Neural cell (in vitro differentiated cells): ENCODE results near the gene ANKRD22. TPM values are rescaled to one million over a fixed set of nuclear protein-coding genes. Genes with fewer than 3 reads are reported as not detected.

Experiments
- H2AFZ ChIP-seq: fragments of 200-600, 300-800 bp; sonication (generic), shearing (Covaris generic); 2 replicates; pipeline ENCODE4 v1.6.0; 2014; ENCODE audit warnings: low read depth, mild to moderate bottlenecking, antibody characterized with exemption, low read length, moderate library complexity
- H3F3A ChIP-seq: fragments of 200-600 bp; shearing (Covaris generic); 2 replicates; pipeline ENCODE4 v1.6.1; 2016; ENCODE audit warnings: mild to moderate bottlenecking, moderate library complexity, mixed read lengths, antibody characterized with exemption, low read length; ENCODE audit not compliant: insufficient read depth, poor library complexity, severe bottlenecking
- H3K27ac ChIP-seq: fragments of 200-600, 300-800 bp; sonication (generic), shearing (Covaris generic); 2 replicates; pipeline ENCODE4 v1.5.1; 2014; ENCODE audit warnings: mild to moderate bottlenecking, low read length, moderate library complexity
- H3K27me3 ChIP-seq: fragments of 300-800, 200-600 bp; sonication (generic), shearing (Covaris generic); 2 replicates; pipeline ENCODE4 v1.6.0; 2014; ENCODE audit warnings: mild to moderate bottlenecking, low read depth, low read length, moderate library complexity; ENCODE audit not compliant: insufficient read depth
- H3K36me3 ChIP-seq: fragments of 300-800, 200-600 bp; sonication (generic), shearing (Covaris generic); 2 replicates; pipeline ENCODE4 v1.5.1; 2014; ENCODE audit warnings: mild to moderate bottlenecking, antibody characterized with exemption, low read length, moderate library complexity; ENCODE audit not compliant: insufficient read depth
- H3K4me2 ChIP-seq: fragments of 300-800, 200-600 bp; sonication (generic), shearing (Covaris generic); 2 replicates; pipeline ENCODE4 v1.6.0; 2014; ENCODE audit warnings: mild to moderate bottlenecking, low read length
- H3K4me3 ChIP-seq: fragments of 300-800, 200-600 bp; sonication (generic), shearing (Covaris generic); 2 replicates; pipeline ENCODE4 v1.5.1; 2014; ENCODE audit warnings: mild to moderate bottlenecking, low read length, moderate library complexity
- H3K79me2 ChIP-seq: fragments of 200-600 bp; shearing (Covaris generic); replicated peaks from 2 replicates; pipeline ENCODE4 v1.6.0; 2014; ENCODE audit warnings: mild to moderate bottlenecking, low read length, moderate library complexity; ENCODE audit not compliant: insufficient read depth
- H3K9ac ChIP-seq: fragments of 300-800, 200-600 bp; sonication (generic), shearing (Covaris generic); 2 replicates; pipeline ENCODE4 v1.6.1; 2016; ENCODE audit warnings: mild to moderate bottlenecking, low read length, mixed read lengths
- H3K9me2 ChIP-seq: fragments of 200-600 bp; shearing (Covaris generic); 2 replicates; pipeline ENCODE4 v1.6.1; 2016; ENCODE audit warnings: mild to moderate bottlenecking, low read length, mixed read lengths; ENCODE audit not compliant: insufficient read depth
- H3K9me3 ChIP-seq: fragments of 200-600, 300-800 bp; sonication (generic), shearing (Covaris generic); 2 replicates; pipeline ENCODE4 v1.6.1; 2016; ENCODE audit warnings: mild to moderate bottlenecking, mixed run types, low read length, moderate library complexity, mixed read lengths
- H4K20me1 ChIP-seq: fragments of 200-600 bp; shearing (Covaris generic); 2 replicates; pipeline ENCODE4 v1.6.1; 2016; ENCODE audit warnings: mild to moderate bottlenecking, mixed run types; ENCODE audit not compliant: insufficient read depth
- EP300 ChIP-seq: fragments of 450-650 bp; conservative IDR thresholded peaks from 2 replicates; pipeline ENCODE4 v1.6.1; 2014; ENCODE audit warnings: antibody characterized with exemption, mild to moderate bottlenecking, moderate library complexity; ENCODE audit not compliant: poor library complexity, severe bottlenecking
- EZH2 ChIP-seq: fragments of 200-600, 300-800 bp; shearing (Covaris generic), sonication (generic); IDR thresholded peaks from 2 replicates; pipeline ENCODE4 v1.6.1; 2014; ENCODE audit warnings: antibody characterized with exemption, low read length, borderline replicate concordance, mild to moderate bottlenecking; ENCODE audit not compliant: insufficient read depth, poor library complexity, severe bottlenecking
- MXI1 ChIP-seq: fragments of 450-650 bp; conservative IDR thresholded peaks from 2 replicates; pipeline ENCODE4 v1.6.1; 2014; ENCODE audit warnings: antibody characterized with exemption, mild to moderate bottlenecking; ENCODE audit not compliant: poor library complexity, severe bottlenecking
- POLR2AphosphoS5 ChIP-seq: IDR thresholded peaks from 2 replicates; pipeline ENCODE4 v1.6.1; 2012
- RAD21 ChIP-seq: fragments of 450-650 bp; conservative IDR thresholded peaks from 2 replicates; pipeline ENCODE4 v1.6.1; 2014; ENCODE audit warnings: antibody characterized with exemption, mild to moderate bottlenecking, moderate library complexity
- SMC3 ChIP-seq: fragments of 450-650 bp; conservative IDR thresholded peaks from 2 replicates; pipeline ENCODE4 v1.6.1; 2014; ENCODE audit warnings: antibody characterized with exemption, mild to moderate bottlenecking, moderate library complexity; ENCODE audit not compliant: poor library complexity
- TAF1 ChIP-seq: IDR thresholded peaks from 2 replicates; pipeline ENCODE4 v1.6.1; 2012; ENCODE audit warnings: low read depth
- polyA plus RNA-seq: library from polyadenylated mRNA; depleted of rRNA; stranded (reverse); fragments of >200 nt; gene quantifications from 2 replicates; pipeline ENCODE4 v1.2.3, GENCODE V29; 2014
- TF ChIP-seq, protein P1 (sequence below): IDR thresholded peaks from 2 replicates; pipeline ENCODE4 v1.6.1; 2012; ENCODE audit warnings: borderline replicate concordance
- TF ChIP-seq, protein P2 (sequence below): fragments of 450-650 bp; IDR thresholded peaks from 2 replicates; pipeline ENCODE4 v1.5.1; 2014; ENCODE audit warnings: antibody characterized with exemption, mild to moderate bottlenecking, moderate library complexity; ENCODE audit not compliant: poor library complexity, severe bottlenecking

Gene ANKRD22
- polyA plus RNA-seq, 1 donor from 2014 or later, result 0.57 TPM

DNA sequence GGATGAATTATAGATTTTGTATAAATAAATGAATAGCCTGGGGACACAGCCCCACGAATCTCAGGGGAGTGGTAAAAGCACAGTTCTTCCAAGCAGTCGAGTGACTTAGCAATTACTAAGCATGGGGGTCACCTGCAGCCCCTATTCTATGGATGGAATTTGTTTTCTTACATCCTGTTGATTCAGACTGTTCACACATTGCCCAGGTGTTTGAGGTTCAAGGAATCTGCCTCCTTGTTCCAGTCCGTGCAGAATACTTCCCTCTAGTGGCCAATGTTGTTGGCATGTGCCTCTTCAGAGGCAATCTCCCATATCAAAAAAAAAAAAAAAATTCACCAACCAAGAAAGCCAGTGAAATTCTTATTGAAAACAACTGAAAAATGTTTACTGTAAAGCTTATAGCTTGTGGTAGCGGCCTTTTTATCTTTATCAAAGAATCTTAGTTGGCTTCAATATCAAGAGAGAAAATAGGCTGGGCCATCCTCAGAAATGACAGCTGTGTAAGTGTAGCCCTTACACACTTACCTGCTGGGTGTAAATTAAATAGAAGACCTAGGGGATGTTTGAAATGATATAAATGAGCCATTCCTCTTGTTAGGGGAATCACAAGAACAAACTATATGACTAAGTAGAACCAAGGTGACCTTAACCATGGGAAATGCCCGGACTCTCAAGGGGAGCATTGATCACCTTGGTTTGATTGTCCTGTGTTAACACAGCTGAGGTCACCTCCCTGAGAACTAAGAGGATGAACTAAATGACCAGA, 41.3 kb downstream of the ANKRD22 start:
- TF ChIP-seq SMC3 (peak; percentile 41), RAD21 (peak; percentile 46), EP300 (no peak)
- TF ChIP-seq, protein P1, sequence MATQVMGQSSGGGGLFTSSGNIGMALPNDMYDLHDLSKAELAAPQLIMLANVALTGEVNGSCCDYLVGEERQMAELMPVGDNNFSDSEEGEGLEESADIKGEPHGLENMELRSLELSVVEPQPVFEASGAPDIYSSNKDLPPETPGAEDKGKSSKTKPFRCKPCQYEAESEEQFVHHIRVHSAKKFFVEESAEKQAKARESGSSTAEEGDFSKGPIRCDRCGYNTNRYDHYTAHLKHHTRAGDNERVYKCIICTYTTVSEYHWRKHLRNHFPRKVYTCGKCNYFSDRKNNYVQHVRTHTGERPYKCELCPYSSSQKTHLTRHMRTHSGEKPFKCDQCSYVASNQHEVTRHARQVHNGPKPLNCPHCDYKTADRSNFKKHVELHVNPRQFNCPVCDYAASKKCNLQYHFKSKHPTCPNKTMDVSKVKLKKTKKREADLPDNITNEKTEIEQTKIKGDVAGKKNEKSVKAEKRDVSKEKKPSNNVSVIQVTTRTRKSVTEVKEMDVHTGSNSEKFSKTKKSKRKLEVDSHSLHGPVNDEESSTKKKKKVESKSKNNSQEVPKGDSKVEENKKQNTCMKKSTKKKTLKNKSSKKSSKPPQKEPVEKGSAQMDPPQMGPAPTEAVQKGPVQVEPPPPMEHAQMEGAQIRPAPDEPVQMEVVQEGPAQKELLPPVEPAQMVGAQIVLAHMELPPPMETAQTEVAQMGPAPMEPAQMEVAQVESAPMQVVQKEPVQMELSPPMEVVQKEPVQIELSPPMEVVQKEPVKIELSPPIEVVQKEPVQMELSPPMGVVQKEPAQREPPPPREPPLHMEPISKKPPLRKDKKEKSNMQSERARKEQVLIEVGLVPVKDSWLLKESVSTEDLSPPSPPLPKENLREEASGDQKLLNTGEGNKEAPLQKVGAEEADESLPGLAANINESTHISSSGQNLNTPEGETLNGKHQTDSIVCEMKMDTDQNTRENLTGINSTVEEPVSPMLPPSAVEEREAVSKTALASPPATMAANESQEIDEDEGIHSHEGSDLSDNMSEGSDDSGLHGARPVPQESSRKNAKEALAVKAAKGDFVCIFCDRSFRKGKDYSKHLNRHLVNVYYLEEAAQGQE, result no peak
- TF ChIP-seq, protein P2, sequence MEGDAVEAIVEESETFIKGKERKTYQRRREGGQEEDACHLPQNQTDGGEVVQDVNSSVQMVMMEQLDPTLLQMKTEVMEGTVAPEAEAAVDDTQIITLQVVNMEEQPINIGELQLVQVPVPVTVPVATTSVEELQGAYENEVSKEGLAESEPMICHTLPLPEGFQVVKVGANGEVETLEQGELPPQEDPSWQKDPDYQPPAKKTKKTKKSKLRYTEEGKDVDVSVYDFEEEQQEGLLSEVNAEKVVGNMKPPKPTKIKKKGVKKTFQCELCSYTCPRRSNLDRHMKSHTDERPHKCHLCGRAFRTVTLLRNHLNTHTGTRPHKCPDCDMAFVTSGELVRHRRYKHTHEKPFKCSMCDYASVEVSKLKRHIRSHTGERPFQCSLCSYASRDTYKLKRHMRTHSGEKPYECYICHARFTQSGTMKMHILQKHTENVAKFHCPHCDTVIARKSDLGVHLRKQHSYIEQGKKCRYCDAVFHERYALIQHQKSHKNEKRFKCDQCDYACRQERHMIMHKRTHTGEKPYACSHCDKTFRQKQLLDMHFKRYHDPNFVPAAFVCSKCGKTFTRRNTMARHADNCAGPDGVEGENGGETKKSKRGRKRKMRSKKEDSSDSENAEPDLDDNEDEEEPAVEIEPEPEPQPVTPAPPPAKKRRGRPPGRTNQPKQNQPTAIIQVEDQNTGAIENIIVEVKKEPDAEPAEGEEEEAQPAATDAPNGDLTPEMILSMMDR, result peak; percentile 59
- H3K4me3 ChIP-seq, result no peak overlapping the region
- H4K20me1 ChIP-seq, result no peaks in the 10 kb centered on the region
- H3K27me3 ChIP-seq, result no peaks in the 10 kb centered on the region
- H3K79me2 ChIP-seq, result no peaks in the 10 kb centered on the region
- no peak overlapping the region for H3K9ac ChIP-seq
- no peaks in the 10 kb centered on the region for H3K9me3 ChIP-seq
- H2AFZ ChIP-seq, result no peak overlapping the region
- no peaks in the 10 kb centered on the region for H3K36me3 ChIP-seq
- no peak overlapping the region for H3K27ac ChIP-seq
- H3K9me2 ChIP-seq, result no peaks in the 10 kb centered on the region
- no peaks in the 10 kb centered on the region for H3F3A ChIP-seq
- no peak overlapping the region for H3K4me2 ChIP-seq

DNA sequence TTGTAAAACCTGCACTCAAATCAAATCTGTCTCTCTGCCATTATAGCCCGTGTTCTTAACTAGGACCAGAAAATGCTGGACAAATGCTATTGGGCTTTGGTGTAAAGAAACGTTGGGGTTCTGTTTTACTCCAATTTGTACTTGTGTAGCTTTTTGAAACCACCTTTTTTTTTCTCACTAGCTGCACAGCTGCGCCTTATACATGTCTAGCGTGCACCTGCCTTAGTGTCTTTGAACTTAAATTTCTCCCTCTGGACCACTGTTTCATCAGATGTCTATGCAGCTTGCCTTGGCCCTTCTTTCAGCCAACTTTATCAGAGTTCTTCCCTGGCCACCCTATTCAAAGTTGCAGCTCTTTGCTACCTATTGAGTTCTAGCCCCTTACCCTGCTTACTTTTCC, 42.0 kb downstream of the ANKRD22 start:
- H4K20me1 ChIP-seq, result no peaks in the 10 kb centered on the region
- H3K27me3 ChIP-seq, result no peaks in the 10 kb centered on the region
- H3K9me2 ChIP-seq, result no peaks in the 10 kb centered on the region
- H3K79me2 ChIP-seq, result no peaks in the 10 kb centered on the region
- no peak overlapping the region for H2AFZ ChIP-seq
- H3F3A ChIP-seq, result no peaks in the 10 kb centered on the region
- no peak overlapping the region for H3K9ac ChIP-seq
- no peak overlapping the region for H3K4me2 ChIP-seq
- TF ChIP-seq EP300 (no peak), TAF1 (no peak), RAD21 (no peak), SMC3 (no peak)
- no peaks in the 10 kb centered on the region for H3K9me3 ChIP-seq
- H3K4me3 ChIP-seq, result no peak overlapping the region
- no peaks in the 10 kb centered on the region for H3K36me3 ChIP-seq
- no peak overlapping the region for H3K27ac ChIP-seq

DNA sequence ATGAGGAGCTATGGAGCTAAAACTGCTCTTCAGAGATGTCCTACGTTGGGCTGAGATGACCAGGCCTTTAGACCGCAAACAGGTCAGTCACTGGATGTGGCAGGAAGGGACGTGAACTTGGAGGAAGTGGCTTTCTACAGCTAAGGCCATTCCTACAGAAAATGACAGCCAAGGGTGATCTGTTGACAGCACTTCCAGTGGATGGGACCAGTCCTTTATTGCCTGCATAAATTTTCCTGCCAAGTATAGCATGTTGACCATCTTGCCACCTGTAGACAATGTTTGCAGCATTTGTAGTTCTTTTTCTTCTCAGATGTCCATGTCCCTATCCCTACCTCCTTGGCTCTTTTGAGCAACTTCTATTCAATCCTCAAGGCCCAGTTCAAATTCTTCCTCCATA, 45.7 kb downstream of the ANKRD22 start:
- TF ChIP-seq SMC3 (no peak), POLR2AphosphoS5 (no peak), EP300 (no peak), MXI1 (no peak), RAD21 (no peak), TAF1 (no peak), EZH2 (no peak)
- TF ChIP-seq, protein P1, result no peak
- TF ChIP-seq, protein P2, result no peak
- no peaks in the 10 kb centered on the region for H3K36me3 ChIP-seq
- H3K4me3 ChIP-seq, result no peak overlapping the region
- H3K27ac ChIP-seq, result no peak overlapping the region
- no peak overlapping the region for H3K4me2 ChIP-seq
- no peaks in the 10 kb centered on the region for H3F3A ChIP-seq
- H3K9me2 ChIP-seq, result no peaks in the 10 kb centered on the region
- H3K27me3 ChIP-seq, result no peaks in the 10 kb centered on the region
- H3K9me3 ChIP-seq, result no peaks in the 10 kb centered on the region
- H2AFZ ChIP-seq, result no peak overlapping the region
- no peaks in the 10 kb centered on the region for H3K79me2 ChIP-seq
- no peak overlapping the region for H3K9ac ChIP-seq
- no peaks in the 10 kb centered on the region for H4K20me1 ChIP-seq
